SU-DHL-6 (cell line): Measurements from ENCODE around the gene THEM5.

Experiments
- EZH2phosphoT487 ChIP-seq: fragments of 200-600 bp; sonication (generic), shearing (Covaris generic); conservative IDR thresholded peaks from 2 replicates; pipeline ENCODE4 v1.6.1; 2018; ENCODE audit warnings: mild to moderate bottlenecking, antibody characterized with exemption, low read length, moderate library complexity, mixed read lengths
- TF ChIP-seq, protein P1 (sequence below): fragments of 200-600 bp; sonication (generic); IDR thresholded peaks from one replicate; pipeline ENCODE4 v1.5.1; 2017; ENCODE audit warnings: antibody characterized with exemption, mild to moderate bottlenecking, low read length, moderate library complexity; ENCODE audit not compliant: insufficient read depth, poor library complexity, severe bottlenecking

DNA sequence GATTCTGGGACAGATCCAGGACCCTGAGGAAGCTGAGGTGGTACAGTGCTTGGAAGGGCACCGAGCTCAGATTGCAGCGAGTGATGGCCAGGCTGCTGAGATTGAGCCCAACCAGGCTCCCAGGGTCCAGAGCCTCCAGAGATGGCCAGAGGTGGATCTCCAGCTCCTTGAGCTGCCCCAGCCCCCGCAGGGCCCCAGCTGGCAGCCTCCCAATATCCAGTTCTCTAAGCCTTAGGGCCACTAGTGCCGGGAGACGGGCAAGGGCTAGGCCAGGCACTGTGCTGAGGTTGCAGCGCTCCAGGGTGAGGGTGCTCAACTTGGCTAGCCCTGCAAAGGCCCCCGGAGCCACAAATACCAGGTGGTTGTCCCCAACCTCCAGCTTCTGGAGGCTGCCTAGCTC lies 51.7 kb downstream of the THEM5 start:
- TF ChIP-seq, protein P1, sequence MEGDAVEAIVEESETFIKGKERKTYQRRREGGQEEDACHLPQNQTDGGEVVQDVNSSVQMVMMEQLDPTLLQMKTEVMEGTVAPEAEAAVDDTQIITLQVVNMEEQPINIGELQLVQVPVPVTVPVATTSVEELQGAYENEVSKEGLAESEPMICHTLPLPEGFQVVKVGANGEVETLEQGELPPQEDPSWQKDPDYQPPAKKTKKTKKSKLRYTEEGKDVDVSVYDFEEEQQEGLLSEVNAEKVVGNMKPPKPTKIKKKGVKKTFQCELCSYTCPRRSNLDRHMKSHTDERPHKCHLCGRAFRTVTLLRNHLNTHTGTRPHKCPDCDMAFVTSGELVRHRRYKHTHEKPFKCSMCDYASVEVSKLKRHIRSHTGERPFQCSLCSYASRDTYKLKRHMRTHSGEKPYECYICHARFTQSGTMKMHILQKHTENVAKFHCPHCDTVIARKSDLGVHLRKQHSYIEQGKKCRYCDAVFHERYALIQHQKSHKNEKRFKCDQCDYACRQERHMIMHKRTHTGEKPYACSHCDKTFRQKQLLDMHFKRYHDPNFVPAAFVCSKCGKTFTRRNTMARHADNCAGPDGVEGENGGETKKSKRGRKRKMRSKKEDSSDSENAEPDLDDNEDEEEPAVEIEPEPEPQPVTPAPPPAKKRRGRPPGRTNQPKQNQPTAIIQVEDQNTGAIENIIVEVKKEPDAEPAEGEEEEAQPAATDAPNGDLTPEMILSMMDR, result no peak
- TF ChIP-seq EZH2phosphoT487, result no peak
